Measurements from ENCODE around the gene ARID1A. TPM values are rescaled to one million over a fixed set of nuclear protein-coding genes. Genes with fewer than 3 reads are reported as not detected.
A peak's percentile ranks its signal among the peaks of the same experiment; 100 is the strongest.

The ARID1A gene
- total and polyA plus RNA-seq, 4 donors, result 12.2 to 31.9 (median 20.2) TPM

GRCh38 chr1:26772687-26773086, 76.9 kb downstream of the ARID1A start:
- WGBS, result 93% methylated on average over 4 of the region's 4 CpGs
- no peaks in the 10 kb centered on the region for H3K27me3 ChIP-seq (ENCODE audit: control insufficient read depth in 4 of 4, insufficient read depth in 4 of 4, low read length in 3 of 4)
- TF ChIP-seq RAD21 (IDR thresholded peaks at IDR 0.05) (no peak), HNF4A (conservative IDR thresholded peaks at IDR 0.05) (no peak), NR2F2 (IDR thresholded peaks at IDR 0.05) (no peak), HNF4G (IDR thresholded peaks at IDR 0.05) (no peak), EGR1 (IDR thresholded peaks at IDR 0.05; ENCODE audit: low read depth in 2 of 2) (no peak), FOXA1 (IDR thresholded peaks at IDR 0.05) (no peak), GABPA (IDR thresholded peaks at IDR 0.05 in 1 of 2, conservative IDR thresholded peaks at IDR 0.05 in 1 of 2) (no peak), MAX (IDR thresholded peaks at IDR 0.05) (no peak), FOXA2 (IDR thresholded peaks at IDR 0.05) (no peak), JUND (IDR thresholded peaks at IDR 0.05) (no peak), CTCF (IDR thresholded peaks at IDR 0.05; ENCODE audit: low read depth, low read length, missing input control) (no peak), ATF3 (IDR thresholded peaks at IDR 0.05) (no peak), ZBTB33 (IDR thresholded peaks at IDR 0.05) (no peak), REST (IDR thresholded peaks at IDR 0.05) (no peak), YY1 (IDR thresholded peaks at IDR 0.05) (no peak), RXRA (IDR thresholded peaks at IDR 0.05) (no peak)
- no peak for DNase-seq (ENCODE audit: low spot score)
- no peak overlapping the region for H3K27ac ChIP-seq (ENCODE audit: low read depth in 1 of 2, low read length in 2 of 2)
- no peaks in the 10 kb centered on the region for H3K9me3 ChIP-seq (ENCODE audit: control insufficient read depth in 4 of 4, low read length in 3 of 4)
- no peak overlapping the region for H3K9ac ChIP-seq (ENCODE audit: low read depth in 1 of 2, low read length in 2 of 2)
- no peak overlapping the region for H3K4me3 ChIP-seq (ENCODE audit: low read depth in 1 of 3, low read length in 3 of 3)
- peaks cover 0 to 9% (median 0%) of the 10 kb centered on the region in 4 donors for H3K4me1 ChIP-seq (ENCODE audit: control insufficient read depth in 4 of 4, insufficient read depth in 4 of 4, low read length in 3 of 4)
- H3K36me3 ChIP-seq (ENCODE audit: control insufficient read depth in 4 of 4, insufficient read depth in 3 of 4, low read depth in 1 of 4, low read length in 3 of 4), result peaks cover 25 to 80% (median 61%) of the 10 kb centered on the region in 4 donors

GRCh38 chr1:26774462-26774861, 78.6 kb downstream of the ARID1A start:
- H3K36me3 ChIP-seq (ENCODE audit: control insufficient read depth in 4 of 4, insufficient read depth in 3 of 4, low read depth in 1 of 4, low read length in 3 of 4), result peaks cover 29 to 77% (median 61%) of the 10 kb centered on the region in 4 donors
- H3K9ac ChIP-seq (ENCODE audit: low read depth in 1 of 2, low read length in 2 of 2), result no peak overlapping the region
- no peak overlapping the region for H3K4me3 ChIP-seq (ENCODE audit: low read depth in 1 of 3, low read length in 3 of 3)
- H3K27me3 ChIP-seq (ENCODE audit: control insufficient read depth in 4 of 4, insufficient read depth in 4 of 4, low read length in 3 of 4), result no peaks in the 10 kb centered on the region
- H3K4me1 ChIP-seq (ENCODE audit: control insufficient read depth in 4 of 4, insufficient read depth in 4 of 4, low read length in 3 of 4), result peaks cover 0 to 9% (median 5%) of the 10 kb centered on the region in 4 donors
- TF ChIP-seq CTCF (IDR thresholded peaks at IDR 0.05; ENCODE audit: low read depth, low read length, missing input control) (peak; percentile 5), EGR1 (IDR thresholded peaks at IDR 0.05; ENCODE audit: low read depth in 2 of 2) (no peak), ZBTB33 (IDR thresholded peaks at IDR 0.05) (no peak)
- no peak overlapping the region for H3K27ac ChIP-seq (ENCODE audit: low read depth in 1 of 2, low read length in 2 of 2)
- 97% methylated on average over 13 of the region's 13 CpGs for WGBS
- DNase-seq (ENCODE audit: low spot score), result no peak
- no peaks in the 10 kb centered on the region for H3K9me3 ChIP-seq (ENCODE audit: control insufficient read depth in 4 of 4, low read length in 3 of 4)
